Forelimb muscle (tissue), 1 donor: ENCODE results near the gene CD320. TPM values are rescaled to one million over a fixed set of nuclear protein-coding genes. Genes with fewer than 3 reads are reported as not detected.
"Not testable (repeated sequence)": the region's sequence is repeated elsewhere in the genome, so short reads cannot be mapped to it uniquely, and the experiment has no call there.

Experiments used
- DNase-seq: peaks from one replicate; pipeline ENCODE4 v3.0.0-alpha.2; 2013; ENCODE audit warnings: low read depth
- polyA plus RNA-seq: library from polyadenylated mRNA; unstranded; fragments of 120-200 nt; gene quantifications from one replicate; pipeline ENCODE4 v1.2.1, GENCODE V29; 2013; ENCODE audit not compliant: insufficient read length

Gene CD320
- 23.5 TPM for polyA plus RNA-seq

DNA sequence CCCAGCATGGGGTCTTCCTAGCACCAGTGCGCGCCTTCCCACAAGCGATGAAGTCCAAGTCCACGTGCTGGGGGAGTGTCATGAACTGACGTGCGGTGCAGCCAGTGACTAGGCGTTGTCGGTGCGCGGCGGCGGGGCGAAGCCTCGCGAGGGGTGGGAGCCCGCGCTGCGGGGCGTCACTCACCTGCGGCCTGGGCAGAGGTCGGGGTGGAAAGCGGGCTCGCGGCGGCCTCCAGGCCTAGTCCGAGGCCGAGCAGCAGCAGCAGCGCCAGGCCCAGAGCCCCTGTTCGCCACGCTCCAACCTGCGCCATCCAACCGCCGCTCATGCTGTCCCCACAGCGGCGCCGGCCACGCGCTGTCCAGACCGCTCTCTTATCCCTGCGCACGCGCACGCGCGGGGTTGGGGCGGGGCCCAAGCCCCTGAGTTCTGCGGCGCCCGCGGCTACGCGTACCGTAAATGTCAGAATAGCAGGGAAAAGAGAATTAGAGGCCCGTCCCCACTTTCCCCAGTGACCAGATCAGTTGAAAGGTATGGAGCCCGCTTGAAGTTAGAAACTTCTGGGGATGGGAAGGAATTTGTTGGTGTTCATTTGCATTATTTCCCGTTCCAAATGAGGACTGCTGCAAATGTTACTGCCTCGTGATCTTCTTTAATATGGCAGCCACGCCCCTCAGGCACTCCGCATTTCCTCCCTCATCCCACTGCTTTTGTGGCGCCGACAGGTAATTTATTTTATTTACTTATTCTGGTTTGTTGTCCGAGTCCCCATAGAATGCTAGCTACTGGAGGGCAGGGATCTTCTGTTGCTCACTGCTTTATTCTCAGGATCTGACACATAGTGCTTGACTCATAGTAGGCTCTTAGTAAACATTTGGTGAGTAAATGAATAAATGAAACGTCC is at the start of gene CD320:
CD320 (minus strand) TSS at position 394 of the 902 bp plus-strand sequence; CDS start at position 326, 68 bp downstream.
- DNase-seq = peak; percentile 67

DNA sequence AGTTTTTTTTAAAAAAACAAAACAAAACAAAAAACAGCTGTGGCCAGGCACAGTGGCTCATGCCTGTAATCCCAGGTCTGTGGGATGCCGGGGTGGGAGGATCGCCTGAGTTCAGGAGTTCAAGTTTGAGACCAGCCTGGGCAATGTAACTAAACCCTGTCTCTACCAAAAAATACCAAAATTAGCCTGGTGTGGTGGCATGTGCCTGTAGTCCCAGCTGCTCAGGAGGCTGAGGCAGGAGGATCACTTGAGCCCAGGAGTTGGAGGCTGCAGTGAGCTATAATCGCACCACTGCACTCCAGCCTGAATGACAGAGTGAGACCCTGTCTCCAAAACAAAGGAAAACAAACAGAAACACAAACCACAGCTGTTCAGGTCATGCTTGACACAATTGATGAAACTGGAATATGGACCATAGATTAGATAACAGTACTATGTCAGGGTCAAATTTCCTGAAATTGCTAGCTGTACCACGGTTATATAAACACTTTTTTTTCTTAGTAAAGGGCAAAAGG is 48.9 kb upstream of the CD320 start:
- no peak for DNase-seq

DNA sequence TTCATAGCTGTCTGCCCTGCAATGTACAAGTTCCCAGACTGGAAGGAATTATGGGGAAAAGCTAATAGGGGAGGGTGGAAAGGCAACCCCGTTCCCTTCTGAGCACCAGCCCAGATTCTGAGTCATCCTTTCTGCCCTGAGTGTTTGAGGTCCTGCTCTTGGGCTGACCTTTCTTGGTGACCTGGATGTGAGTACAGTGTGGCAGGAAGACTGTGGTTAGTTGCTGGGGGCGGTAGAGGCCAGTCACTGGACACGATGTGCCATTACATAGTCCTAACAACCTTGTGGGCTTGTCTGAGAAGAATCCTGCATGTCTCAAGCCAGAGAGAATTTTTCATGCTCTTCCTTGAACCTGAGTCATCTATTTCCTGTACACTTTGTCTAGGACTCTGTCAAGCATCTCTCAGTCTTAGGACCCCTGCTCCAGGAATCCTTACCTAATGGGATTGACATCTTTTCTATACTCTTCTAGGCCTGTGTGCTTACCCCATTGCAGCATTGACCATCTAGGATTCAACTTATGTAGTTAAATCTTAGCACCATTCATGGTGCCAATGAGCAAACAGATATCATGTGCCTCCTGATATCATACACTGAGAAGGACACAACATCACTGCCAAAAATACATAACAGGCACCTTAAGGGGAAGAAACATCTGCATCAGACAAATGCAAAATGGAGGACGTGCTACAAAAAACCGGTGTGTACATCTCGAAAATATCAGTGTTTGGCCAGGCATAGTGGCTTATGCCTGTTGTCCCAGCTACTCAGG is 47.7 kb upstream of the CD320 start:
- DNase-seq = no peak

- DNase-seq = not testable (repeated sequence)
Observed at GRCh38 chr19:8352845-8353244, 44.7 kb upstream of the CD320 start.

DNA sequence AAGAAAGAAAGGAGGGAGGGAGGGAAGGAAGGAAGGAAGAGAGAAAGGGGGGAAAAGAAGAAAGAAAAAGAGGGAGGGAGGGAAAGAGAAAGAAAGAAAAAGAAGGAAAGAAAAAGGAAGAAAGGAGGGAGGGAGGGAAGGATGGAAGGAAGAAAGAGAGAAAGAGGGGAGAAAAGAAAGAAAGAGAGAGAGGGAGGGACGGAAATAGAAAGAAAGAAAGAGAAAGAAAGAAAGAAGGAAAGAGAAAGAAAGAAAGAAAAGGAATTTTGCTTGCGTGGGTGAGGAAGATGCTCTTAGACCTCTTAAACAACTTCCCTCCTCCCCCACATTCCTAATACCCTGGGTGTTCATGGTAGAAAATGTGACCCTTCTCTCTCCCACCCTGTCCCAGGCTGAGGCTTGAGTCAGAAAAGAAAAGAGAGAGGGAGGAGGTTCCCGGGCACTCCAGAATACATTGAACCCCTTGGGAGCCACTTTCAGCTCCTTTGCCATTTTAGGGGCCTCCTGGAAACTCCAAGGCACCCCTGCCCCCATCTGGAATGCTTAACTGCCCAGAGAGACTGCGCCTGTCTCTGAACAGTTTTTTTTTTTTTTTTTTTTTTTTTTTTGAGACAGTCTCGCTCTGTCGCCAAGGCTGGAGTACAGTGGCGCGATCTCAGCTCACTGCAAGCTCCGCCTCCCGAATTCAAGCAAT is 44.1 kb upstream of the CD320 start:
- DNase-seq = no peak

DNA sequence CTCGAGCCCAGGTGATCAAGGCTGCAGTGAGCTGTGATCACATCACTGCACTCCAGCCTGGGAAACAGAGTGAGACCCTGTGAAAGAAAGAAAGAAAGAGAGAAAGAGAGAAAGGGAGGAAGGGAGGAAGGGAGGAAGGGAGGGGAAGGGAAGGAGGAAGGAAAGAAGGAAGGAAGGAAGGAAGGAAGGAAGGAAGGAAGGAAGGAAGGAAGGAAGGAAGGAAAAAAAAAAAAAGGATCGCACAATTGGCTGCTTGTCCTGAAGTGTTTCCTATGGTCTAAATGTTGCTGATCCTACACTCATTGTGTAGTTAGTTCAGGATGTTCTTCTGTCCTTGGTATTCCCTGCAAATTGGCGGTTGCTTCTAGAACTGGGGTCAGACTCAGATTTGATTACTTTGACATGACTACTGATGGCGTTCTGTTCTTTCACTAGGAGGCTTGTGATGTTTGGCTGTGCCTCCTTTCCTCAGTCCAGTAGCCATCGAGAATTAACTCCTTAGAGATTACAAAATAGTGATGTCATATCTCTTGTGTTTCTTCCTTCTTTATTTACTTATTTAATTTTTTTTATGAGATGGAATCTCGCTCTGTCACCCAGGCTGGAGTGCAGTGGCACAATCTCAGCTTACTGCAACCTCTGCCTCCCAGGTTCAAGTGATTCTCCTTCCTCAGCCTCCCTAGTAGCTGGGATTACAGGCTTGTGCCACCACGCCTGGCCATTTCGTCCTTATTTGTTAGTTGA is 41.6 kb upstream of the CD320 start:
- DNase-seq = not testable (repeated sequence)

GRCh38 chr19:8343483-8343844 is 35.3 kb upstream of the CD320 start:
- no peak for DNase-seq

DNA sequence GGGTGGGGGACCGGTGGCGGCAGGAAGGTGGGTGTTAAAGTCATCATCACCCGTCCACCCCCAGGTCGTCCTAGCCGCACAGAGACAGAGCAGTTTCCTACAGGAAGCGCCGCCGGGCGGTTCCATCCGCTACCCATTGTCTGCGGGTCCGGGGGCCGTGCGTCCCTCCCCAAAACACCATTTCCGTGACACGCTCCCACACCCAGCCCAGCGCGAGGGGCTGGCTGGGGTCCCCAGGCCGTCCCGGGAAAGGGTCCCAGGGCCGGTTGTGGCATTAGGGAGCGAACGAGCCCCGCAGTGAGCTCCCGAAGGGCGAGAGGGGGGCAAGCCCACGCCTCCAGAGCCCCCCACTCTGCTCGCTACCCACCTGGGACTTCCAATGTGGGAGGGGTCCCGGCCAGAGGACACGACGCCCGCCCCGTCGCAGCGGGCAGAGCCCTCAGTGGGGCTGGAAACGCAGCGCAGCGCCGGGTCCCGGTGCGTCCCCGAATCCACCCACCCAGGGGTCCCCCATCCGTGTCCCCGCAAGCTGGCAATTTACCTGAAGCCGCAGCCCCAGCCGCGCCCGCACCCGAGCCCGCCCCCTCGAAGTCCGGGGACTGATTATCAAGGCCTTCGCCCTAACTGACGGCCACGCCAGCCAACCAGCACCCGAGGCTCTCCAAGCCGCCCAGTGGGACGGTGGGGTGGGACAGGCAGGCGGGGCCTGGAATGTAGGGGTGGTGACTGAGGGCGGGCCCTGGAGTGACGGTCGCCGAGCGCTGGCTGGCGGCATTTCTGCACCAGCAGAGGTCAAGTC is 34.7 kb upstream of the CD320 start, which contains the start of gene KANK3:
KANK3 (minus strand) TSS at position 579 of the 799 bp plus-strand sequence. CDS start 5,434 bp downstream, outside the sequence.
- no peak for DNase-seq

DNA sequence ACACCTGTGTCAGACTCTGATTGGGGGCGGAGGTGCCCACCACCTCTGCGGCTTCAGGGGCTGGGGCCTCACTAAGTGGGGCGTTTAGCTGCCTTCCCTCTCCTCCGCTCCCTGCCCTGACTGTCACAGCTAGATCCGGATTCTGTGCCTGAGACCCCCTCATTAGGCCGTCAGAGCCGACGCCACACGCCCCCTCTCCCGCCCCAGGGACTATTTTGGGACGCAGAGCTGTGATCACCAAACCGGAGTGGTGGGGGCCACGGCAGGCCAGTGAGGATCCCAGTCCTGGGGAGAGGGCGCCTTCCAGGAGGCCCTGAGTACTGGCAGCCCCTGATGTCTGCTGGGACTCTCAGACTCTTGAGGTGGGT is 34.1 kb upstream of the CD320 start:
- no peak for DNase-seq

GRCh38 chr19:8341504-8341903 is 33.3 kb upstream of the CD320 start:
- not testable (repeated sequence) for DNase-seq

DNA sequence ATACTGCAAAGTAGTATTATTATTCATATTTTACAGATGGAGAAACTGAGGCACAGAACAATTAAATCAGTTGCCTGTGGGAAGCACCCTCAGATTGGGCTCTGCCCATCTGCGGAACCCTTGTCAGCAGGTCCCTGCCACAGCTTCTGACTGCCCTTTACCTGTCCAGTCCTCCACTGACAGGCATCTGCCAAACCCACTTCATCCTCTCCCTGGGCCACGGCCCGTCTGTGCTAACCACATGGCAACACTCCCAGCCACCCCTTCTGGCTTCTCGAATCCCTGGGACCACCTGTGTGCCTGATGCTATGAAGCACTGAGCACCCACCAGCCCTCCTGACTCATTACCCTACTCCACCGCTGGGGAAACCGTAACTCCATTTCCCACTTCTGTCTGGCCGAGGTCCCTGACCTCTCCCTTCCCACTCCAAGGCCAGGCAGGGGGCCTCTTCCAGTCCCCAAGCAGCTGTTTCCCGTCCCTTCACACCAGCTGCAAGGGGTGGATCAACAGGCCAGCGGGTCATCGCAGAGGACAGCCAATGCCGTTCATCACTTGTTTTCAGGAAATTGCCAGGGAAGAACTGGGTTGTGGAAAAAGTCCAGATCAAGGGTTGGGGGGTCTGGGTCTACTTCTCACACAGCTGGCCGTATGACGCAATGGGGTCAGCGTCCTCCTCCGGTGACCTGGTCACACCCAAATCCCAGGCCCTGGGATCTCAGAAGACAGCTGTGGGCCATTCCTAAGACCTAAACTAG is 32.4 kb upstream of the CD320 start:
- no peak for DNase-seq

- no peak for DNase-seq
Observed at GRCh38 chr19:8338835-8339234, 30.7 kb upstream of the CD320 start.

GRCh38 chr19:8337728-8338127 is 29.6 kb upstream of the CD320 start:
- no peak for DNase-seq

GRCh38 chr19:8336660-8337059 is 28.5 kb upstream of the CD320 start:
- no peak for DNase-seq

- DNase-seq = no peak
Observed at GRCh38 chr19:8336072-8336569, 28.0 kb upstream of the CD320 start.

DNA sequence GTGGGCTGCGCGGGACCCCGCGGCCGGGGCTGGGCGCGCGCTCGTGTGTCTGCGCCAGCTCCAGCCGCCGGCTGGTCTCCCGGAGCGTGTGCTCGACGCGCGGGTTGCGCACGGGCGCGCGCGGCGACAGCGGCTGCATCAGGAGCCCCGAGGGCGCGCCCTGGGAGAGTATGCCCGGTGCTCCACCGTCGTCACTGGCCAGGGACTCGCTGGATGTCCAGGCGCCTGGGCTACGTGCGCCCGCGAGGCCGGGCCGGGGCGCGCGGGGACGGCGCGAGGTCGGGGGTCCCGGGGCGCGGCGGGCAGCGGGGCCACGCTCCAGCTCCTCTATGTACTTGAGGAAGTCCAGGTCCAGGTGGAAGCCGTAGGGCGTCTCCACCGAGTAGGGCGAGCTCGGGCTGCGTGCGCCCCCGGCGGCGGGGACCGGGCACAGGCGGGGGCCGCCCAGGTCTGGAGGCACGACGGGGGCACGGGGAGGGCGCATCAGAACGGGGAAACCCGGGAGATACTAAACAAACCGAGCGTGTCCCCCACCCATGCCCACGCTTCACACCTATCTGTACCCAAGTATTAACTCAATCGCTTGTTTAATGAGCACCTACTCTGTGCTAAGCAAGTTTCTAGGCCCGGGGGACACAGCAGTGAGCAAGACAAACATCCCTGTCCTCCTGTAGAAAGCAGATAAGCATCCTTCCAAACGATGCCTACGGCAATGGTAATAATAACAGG is 27.3 kb upstream of the CD320 start:
- no peak for DNase-seq

DNA sequence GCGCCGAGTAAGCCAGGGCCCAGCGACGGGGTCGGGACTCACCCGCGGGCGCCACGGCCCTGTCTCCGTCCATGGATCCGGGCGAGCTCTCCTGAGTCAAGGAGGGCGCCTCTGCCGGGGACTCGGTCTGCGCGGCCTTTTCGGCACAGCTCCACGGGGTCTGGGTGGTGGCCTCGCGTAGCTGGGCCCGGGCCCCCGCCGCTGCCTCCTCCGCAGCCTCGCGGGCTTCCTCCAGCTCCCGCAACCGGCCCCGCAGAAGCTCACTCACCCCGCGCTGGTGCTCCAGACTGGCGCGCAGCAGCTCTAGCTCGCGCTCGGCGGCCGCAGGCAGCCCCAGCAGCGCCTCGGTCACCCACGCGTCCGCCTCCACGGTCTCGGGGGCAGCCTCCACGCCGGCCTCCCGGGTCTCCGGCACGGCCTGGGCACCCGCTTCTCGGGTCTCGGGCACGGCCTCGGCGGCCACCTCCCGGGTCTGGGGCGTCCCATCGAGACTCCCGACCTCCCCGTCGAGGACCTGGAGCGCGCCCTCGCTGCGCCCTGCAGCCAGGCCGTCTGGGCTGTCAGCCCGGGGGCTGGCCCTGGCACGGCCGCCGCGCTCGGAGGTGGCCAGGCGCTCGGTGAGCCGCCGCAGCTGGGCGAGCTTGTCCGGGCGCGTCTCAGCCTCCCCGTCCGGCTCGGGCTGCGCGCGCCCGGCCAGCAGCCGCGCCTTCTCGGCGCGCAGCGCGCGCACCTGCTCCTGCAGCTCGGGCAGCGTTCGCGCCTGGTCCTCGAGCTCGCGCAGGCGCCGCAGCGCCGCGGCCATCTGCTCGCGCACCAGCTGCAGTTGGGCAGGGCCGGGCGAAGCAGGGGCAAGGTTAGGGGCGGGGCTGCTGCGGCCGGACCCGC is 26.5 kb upstream of the CD320 start:
- peak; percentile 29 for DNase-seq
